ENCODE measurements around the gene EFNA1.
"Not testable (repeated sequence)": the region's sequence is repeated elsewhere in the genome, so short reads cannot be mapped to it uniquely, and the experiment has no call there.

- TF ChIP-seq, protein P1, sequence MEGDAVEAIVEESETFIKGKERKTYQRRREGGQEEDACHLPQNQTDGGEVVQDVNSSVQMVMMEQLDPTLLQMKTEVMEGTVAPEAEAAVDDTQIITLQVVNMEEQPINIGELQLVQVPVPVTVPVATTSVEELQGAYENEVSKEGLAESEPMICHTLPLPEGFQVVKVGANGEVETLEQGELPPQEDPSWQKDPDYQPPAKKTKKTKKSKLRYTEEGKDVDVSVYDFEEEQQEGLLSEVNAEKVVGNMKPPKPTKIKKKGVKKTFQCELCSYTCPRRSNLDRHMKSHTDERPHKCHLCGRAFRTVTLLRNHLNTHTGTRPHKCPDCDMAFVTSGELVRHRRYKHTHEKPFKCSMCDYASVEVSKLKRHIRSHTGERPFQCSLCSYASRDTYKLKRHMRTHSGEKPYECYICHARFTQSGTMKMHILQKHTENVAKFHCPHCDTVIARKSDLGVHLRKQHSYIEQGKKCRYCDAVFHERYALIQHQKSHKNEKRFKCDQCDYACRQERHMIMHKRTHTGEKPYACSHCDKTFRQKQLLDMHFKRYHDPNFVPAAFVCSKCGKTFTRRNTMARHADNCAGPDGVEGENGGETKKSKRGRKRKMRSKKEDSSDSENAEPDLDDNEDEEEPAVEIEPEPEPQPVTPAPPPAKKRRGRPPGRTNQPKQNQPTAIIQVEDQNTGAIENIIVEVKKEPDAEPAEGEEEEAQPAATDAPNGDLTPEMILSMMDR (conservative IDR thresholded peaks at IDR 0.05; ENCODE audit: low read depth, low read length): not testable (repeated sequence)
- TF ChIP-seq POLR2A (IDR thresholded peaks at IDR 0.05; ENCODE audit: low read depth, low read length); RAD21 (IDR thresholded peaks at IDR 0.05; ENCODE audit: low read length); USF2 (IDR thresholded peaks at IDR 0.05; ENCODE audit: low read depth, low read length); SMC3 (IDR thresholded peaks at IDR 0.05; ENCODE audit: low read depth, low read length): not testable (repeated sequence)
Measured at GRCh38 chr1:155162631-155163030, 35.0 kb downstream of the EFNA1 start.
